ENCODE data around the gene IRX4. TPM values are rescaled to one million over a fixed set of nuclear protein-coding genes. Genes with fewer than 3 reads are reported as not detected.

Gene IRX4
- polyA plus RNA-seq, 1 of the 3 experiments (the other 2 are of a cell fraction) = not detected

DNA sequence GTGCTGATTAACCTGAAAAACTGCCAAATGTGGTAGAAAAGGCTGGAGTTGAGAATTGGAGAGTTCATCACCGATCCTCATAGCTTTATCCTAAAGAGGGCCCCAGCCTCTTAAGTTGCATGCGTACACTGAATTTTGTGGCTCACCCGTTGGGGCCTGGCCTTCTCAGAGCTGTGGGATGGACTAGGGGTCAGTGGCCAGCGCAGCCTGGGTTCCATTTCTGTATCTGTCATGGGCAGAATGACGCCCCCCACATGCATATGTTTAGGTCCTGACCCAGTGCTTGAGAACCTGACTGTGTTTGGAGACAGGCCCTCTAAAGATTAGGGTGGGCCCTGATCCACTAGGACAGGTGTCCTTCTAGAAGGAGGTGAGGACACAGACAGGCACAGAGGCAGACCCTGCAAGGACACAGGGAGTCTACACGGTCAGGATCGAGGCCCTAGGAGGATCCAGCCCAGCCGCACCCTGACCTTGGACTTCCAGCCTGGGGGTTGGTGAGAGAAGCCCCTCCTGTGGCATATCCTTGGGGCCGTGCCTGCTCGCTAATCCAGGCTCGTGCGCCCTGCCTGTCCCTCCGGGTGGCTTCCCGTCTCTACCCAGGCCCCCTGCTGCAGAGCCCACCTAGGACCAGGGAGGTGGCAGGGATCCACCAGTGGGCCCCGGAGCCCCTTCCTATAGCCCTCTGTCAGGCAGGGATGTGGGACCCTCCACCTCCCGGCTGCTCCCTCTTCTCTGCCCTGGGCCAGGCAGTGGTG, 49.3 kb downstream of the IRX4 start:
- H3K9ac ChIP-seq = no peak overlapping the region
- TF ChIP-seq GATA2 (CRISPR knock-in tag; IDR thresholded peaks at IDR 0.05) (no peak), FOXJ3 (CRISPR knock-in tag; IDR thresholded peaks at IDR 0.05) (no peak), RCOR1 (IDR thresholded peaks at IDR 0.05; ENCODE audit: low read length) (no peak), MXI1 (IDR thresholded peaks at IDR 0.05; ENCODE audit: low read depth, low read length) (no peak), GABPA (IDR thresholded peaks at IDR 0.05; ENCODE audit: low read depth) (no peak), ELF1 (IDR thresholded peaks at IDR 0.05) (no peak), TAF1 (IDR thresholded peaks at IDR 0.05; ENCODE audit: borderline replicate concordance, low read depth, low read length) (no peak), NFIC (IDR thresholded peaks at IDR 0.05; ENCODE audit: borderline replicate concordance) (no peak), RXRA (IDR thresholded peaks at IDR 0.05; ENCODE audit: borderline replicate concordance, low read depth) (no peak), MEF2A (IDR thresholded peaks at IDR 0.05; ENCODE audit: borderline replicate concordance, low read depth) (no peak), RAD21 (IDR thresholded peaks at IDR 0.05; ENCODE audit: low read length) (no peak)
- TF ChIP-seq, protein P1, sequence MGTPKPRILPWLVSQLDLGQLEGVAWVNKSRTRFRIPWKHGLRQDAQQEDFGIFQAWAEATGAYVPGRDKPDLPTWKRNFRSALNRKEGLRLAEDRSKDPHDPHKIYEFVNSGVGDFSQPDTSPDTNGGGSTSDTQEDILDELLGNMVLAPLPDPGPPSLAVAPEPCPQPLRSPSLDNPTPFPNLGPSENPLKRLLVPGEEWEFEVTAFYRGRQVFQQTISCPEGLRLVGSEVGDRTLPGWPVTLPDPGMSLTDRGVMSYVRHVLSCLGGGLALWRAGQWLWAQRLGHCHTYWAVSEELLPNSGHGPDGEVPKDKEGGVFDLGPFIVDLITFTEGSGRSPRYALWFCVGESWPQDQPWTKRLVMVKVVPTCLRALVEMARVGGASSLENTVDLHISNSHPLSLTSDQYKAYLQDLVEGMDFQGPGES (IDR thresholded peaks at IDR 0.05; ENCODE audit: low read depth, low read length) = no peak
- TF ChIP-seq, protein P2, sequence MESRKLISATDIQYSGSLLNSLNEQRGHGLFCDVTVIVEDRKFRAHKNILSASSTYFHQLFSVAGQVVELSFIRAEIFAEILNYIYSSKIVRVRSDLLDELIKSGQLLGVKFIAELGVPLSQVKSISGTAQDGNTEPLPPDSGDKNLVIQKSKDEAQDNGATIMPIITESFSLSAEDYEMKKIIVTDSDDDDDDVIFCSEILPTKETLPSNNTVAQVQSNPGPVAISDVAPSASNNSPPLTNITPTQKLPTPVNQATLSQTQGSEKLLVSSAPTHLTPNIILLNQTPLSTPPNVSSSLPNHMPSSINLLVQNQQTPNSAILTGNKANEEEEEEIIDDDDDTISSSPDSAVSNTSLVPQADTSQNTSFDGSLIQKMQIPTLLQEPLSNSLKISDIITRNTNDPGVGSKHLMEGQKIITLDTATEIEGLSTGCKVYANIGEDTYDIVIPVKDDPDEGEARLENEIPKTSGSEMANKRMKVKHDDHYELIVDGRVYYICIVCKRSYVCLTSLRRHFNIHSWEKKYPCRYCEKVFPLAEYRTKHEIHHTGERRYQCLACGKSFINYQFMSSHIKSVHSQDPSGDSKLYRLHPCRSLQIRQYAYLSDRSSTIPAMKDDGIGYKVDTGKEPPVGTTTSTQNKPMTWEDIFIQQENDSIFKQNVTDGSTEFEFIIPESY (IDR thresholded peaks at IDR 0.05; ENCODE audit: borderline replicate concordance, low read depth) = no peak
- TF ChIP-seq, protein P3, sequence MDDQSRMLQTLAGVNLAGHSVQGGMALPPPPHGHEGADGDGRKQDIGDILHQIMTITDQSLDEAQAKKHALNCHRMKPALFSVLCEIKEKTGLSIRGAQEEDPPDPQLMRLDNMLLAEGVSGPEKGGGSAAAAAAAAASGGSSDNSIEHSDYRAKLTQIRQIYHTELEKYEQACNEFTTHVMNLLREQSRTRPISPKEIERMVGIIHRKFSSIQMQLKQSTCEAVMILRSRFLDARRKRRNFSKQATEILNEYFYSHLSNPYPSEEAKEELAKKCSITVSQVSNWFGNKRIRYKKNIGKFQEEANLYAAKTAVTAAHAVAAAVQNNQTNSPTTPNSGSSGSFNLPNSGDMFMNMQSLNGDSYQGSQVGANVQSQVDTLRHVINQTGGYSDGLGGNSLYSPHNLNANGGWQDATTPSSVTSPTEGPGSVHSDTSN (IDR thresholded peaks at IDR 0.05) = no peak
- TF ChIP-seq, protein P4, sequence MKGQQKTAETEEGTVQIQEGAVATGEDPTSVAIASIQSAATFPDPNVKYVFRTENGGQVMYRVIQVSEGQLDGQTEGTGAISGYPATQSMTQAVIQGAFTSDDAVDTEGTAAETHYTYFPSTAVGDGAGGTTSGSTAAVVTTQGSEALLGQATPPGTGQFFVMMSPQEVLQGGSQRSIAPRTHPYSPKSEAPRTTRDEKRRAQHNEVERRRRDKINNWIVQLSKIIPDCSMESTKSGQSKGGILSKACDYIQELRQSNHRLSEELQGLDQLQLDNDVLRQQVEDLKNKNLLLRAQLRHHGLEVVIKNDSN (IDR thresholded peaks at IDR 0.05; ENCODE audit: borderline replicate concordance, low read depth) = no peak
- DNase-seq = peak; percentile 29
- H3K4me3 ChIP-seq (ENCODE audit: low read depth in 2 of 2, low read length in 1 of 2) = no peak overlapping the region
- no peak overlapping the region for H2AFZ ChIP-seq (ENCODE audit: low read depth)
- CTCF ChIA-PET = no interaction called here
- 57% methylated on average over 8 of the region's 16 CpGs for WGBS (ENCODE audit: low lambda C conversion rate)
- H3K36me3 ChIP-seq (replicated peaks in 1 of 2; ENCODE audit: control insufficient read depth in 1 of 2, insufficient read depth in 2 of 2, low read length in 1 of 2) = no peaks in the 10 kb centered on the region
- H3K4me1 ChIP-seq (ENCODE audit: control insufficient read depth in 1 of 2, insufficient read depth in 2 of 2, low read depth in 1 of 2, low read length in 1 of 2) = no peaks in the 10 kb centered on the region
- no peaks in the 10 kb centered on the region for H3K79me2 ChIP-seq (ENCODE audit: insufficient read depth)
- no peaks in the 10 kb centered on the region for H3K9me2 ChIP-seq
- H3K27me3 ChIP-seq (ENCODE audit: insufficient read depth) = peaks cover 69% of the 10 kb centered on the region
- no peak overlapping the region for H3K4me2 ChIP-seq
- no peaks in the 10 kb centered on the region for H4K20me1 ChIP-seq (ENCODE audit: insufficient read depth)
- POLR2A ChIA-PET = no interaction called here
- no peaks in the 10 kb centered on the region for H3F3A ChIP-seq (replicated peaks; ENCODE audit: insufficient read depth)
- no peaks in the 10 kb centered on the region for H3K9me3 ChIP-seq
- no peak overlapping the region for H3K27ac ChIP-seq (ENCODE audit: low read depth in 2 of 2, low read length in 1 of 2)

All from SK-N-SH (cell line).